Iris pigment epithelial cell (primary cell): ENCODE results near the gene TTC39B.

Source experiments
- DNase-seq: peaks from one replicate; pipeline ENCODE4 v3.0.0-alpha.2; 2011; ENCODE audit warnings: low read depth

Gene TTC39B

DNA sequence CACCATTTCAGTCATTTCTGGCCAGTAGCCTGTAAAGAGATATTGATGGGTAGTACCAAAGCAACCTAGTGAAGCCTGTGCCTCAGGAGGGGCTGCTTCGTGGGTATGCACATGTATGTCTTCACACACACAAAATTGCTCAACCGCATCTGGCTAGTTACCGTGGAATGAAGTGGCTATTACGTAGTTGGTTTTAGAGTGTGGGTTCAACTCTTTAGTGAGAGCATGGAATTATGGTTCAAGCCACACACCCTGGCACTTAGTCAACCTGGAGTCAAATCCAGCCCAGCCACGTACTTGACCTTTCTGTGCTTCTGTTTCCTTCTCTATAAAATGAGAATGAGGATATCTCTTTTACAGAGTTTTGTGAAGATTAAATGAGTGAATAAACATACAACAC is 174.9 kb downstream of the TTC39B start:
- no peak for DNase-seq

DNA sequence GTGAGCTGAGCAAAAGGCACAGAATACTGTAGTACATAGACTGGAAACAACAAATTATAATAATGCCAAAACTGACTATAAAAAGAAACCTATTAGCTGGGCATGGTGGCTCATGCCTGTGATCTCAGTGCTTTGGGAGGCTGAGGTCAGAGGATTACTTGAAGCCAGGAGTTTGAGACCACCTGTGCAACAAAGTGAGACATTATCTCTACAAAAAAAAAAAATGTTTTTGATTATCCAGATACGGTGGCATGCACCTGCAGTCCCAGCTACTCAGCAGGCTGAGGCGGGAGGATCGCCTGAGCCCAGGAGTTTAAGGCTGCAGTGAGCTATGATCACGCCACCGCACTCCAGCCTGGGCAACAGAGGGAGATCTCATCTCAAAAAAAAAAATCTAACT is 175.9 kb downstream of the TTC39B start:
- DNase-seq: no peak

DNA sequence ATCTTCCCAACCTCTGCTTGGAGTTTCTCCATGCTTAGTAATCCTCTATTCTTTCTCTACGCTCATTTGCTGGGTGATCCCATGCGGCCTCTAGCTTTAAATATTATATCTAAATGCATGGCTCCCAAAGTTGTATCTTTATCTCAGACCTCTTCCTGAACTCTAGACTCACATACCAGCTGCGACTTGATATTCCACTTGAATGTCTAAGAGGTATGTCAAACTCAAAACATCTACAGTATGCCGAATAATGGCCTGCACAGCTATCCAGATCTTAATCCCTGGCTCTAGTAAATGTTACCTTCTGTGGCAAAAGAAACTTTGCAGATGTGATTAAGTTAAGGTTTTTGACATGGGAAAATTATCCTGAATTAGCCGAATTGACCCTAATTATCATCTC is 179.2 kb downstream of the TTC39B start:
- no peak for DNase-seq

DNA sequence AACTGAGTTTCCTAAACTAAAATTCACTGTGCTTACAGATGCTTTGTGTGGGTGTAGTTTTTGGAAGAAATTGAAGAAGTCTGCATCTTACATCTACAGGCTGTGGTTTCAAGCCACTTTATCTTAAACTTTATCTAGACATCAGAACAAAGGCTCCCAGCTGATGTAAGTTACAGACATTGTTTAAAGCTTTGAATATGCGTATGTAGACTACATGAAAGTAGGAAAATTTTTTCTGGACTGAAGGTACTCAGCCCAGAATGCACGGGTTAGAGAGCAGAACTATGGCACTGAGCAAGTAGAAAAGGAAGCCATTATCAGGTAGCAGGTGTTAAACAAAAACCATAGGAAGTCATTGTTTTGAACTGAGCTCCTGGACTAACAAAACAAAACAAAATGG is 185.4 kb downstream of the TTC39B start:
- DNase-seq: no peak

DNA sequence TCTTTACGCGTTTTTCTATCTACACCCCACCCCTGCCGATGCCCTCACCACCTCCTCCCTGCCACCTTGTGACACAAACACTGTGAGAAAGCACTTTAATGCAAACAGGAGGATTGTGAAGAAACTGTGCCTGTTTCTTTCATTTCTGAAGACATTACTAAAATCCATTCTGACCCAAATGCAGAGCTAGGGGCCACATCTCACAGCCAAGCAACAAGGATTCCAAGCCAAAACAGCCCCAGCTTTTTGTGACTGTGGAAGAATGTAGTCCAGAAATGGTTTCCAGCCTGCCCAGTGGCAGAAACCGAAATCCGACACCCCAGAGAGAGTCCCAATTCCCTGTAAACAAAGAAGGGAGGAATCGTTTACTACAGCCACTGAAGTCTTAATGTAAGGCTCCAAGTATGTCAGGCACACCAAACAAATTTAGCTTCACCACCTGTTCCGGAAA is 190.9 kb downstream of the TTC39B start:
- DNase-seq: no peak

DNA sequence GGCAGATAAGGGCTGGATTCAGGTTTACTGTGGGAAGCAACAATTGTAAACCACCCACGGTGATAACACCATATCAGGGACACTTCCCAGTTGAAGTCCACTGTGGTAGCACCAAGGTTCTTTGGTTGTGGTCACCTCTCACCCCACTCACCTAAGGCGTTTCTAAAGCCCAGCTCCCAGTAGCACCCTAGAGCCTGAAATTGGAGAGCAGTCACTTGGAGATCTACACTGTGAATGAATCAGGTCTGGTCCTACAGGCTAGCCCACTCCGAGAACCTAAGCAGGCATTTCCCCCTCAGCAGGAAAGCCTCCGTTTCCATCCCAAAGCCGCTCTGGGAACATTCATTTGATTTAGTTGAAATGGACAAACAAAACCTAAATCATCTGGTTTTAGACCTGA is 191.3 kb downstream of the TTC39B start:
- no peak for DNase-seq

DNA sequence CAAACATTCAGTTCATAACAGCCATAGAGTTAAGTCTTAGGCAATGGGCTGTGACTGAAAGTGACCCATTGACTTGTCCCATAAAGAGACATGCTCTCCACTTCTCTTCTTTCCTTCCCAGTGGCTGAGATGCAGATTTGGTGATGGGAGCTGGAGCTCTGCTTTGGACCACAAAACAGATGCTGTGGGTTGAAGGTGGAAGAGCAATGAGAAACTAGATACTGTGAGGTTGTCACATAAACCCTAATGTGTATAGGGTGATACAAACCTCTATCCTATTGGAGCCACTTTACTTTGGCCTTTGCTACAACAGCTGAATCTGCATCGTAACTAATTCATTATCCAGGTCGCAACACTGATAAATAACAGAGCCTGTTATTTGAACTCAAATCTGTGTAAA is 192.0 kb downstream of the TTC39B start:
- DNase-seq: no peak
